HEK293T (cell line): ENCODE measurements around the gene SPATA6L.

Source experiments
- ARNT ChIP-seq: fragments of 450-650 bp; IDR thresholded peaks from 2 replicates; pipeline ENCODE4 v1.6.1; 2017; ENCODE audit warnings: mild to moderate bottlenecking
- BHLHE40 ChIP-seq: fragments of 450-650 bp; IDR thresholded peaks from 2 replicates; pipeline ENCODE4 v1.6.1; 2016; ENCODE audit warnings: mild to moderate bottlenecking, moderate library complexity, borderline replicate concordance
- ELF4 ChIP-seq: fragments of 450-650 bp; IDR thresholded peaks from 2 replicates; pipeline ENCODE4 v1.6.1; 2017; ENCODE audit warnings: antibody characterized with exemption
- FOXK2 ChIP-seq: fragments of 450-650 bp; IDR thresholded peaks from 2 replicates; pipeline ENCODE4 v1.6.1; 2016; ENCODE audit warnings: mild to moderate bottlenecking
- FOXM1 ChIP-seq: fragments of 450-650 bp; IDR thresholded peaks from 2 replicates; pipeline ENCODE4 v1.6.1; 2017; ENCODE audit warnings: mild to moderate bottlenecking, borderline replicate concordance
- HDGF ChIP-seq: fragments of 450-650 bp; IDR thresholded peaks from 2 replicates; pipeline ENCODE4 v1.6.1; 2017; ENCODE audit warnings: antibody characterized with exemption, borderline replicate concordance
- LEF1 ChIP-seq: fragments of 450-650 bp; IDR thresholded peaks from 2 replicates; pipeline ENCODE4 v1.6.1; 2017; ENCODE audit warnings: mild to moderate bottlenecking, borderline replicate concordance
- SP1 ChIP-seq: fragments of 450-650 bp; IDR thresholded peaks from 2 replicates; pipeline ENCODE4 v1.6.1; 2017
- SUZ12 ChIP-seq: fragments of 450-650 bp; IDR thresholded peaks from 2 replicates; pipeline ENCODE4 v1.6.1; 2016; ENCODE audit warnings: mild to moderate bottlenecking
- TARDBP ChIP-seq: fragments of 450-650 bp; IDR thresholded peaks from 2 replicates; pipeline ENCODE4 v1.6.1; 2016
- ZNF384 ChIP-seq: fragments of 450-650 bp; IDR thresholded peaks from 2 replicates; pipeline ENCODE4 v1.6.1; 2016
- TF ChIP-seq, protein P1 (sequence below): fragments of 450-650 bp; IDR thresholded peaks from 2 replicates; pipeline ENCODE4 v1.6.1; 2016

DNA sequence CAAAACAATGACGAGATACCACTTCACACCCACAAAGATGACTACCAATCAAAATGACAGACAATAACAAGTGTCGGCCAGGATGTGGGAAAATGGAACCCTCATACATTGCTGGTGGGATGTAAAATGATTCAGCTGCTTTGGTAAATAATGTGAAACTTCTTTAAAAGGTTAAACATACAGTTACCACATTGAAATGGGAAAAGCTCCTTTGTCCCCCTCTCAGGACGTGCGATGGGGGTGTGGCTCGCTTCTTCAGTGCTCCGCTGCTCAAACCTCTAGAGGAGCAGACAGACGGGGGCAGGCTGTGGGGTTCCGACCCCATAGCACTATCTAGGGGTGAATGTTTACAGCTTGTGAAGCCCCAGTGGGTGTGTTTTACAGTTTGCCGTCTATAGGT, 12.2 kb downstream of the SPATA6L start:
- TF ChIP-seq SUZ12, result no peak
- TF ChIP-seq LEF1, result no peak
- no peak for TF ChIP-seq FOXM1
- TF ChIP-seq ZNF384, result no peak
- no peak for TF ChIP-seq FOXK2
- no peak for TF ChIP-seq SP1
- no peak for TF ChIP-seq ELF4
- no peak for TF ChIP-seq BHLHE40
- no peak for TF ChIP-seq HDGF
- TF ChIP-seq TARDBP, result no peak
- TF ChIP-seq ARNT, result no peak
- TF ChIP-seq, protein P1, sequence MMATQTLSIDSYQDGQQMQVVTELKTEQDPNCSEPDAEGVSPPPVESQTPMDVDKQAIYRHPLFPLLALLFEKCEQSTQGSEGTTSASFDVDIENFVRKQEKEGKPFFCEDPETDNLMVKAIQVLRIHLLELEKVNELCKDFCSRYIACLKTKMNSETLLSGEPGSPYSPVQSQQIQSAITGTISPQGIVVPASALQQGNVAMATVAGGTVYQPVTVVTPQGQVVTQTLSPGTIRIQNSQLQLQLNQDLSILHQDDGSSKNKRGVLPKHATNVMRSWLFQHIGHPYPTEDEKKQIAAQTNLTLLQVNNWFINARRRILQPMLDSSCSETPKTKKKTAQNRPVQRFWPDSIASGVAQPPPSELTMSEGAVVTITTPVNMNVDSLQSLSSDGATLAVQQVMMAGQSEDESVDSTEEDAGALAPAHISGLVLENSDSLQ, result no peak
